H9 (cell line): ENCODE results near the gene TCOF1. TPM values are rescaled to one million over a fixed set of nuclear protein-coding genes. Genes with fewer than 3 reads are reported as not detected.

ENCODE experiments used
- DNase-seq: peaks from one replicate; pipeline ENCODE4 v3.0.0-alpha.2; 2017
- H2AFZ ChIP-seq: one replicate; pipeline ENCODE4 v1.6.1; 2013; ENCODE audit warnings: mild to moderate bottlenecking, low read length, control low read depth, moderate library complexity
- H2AK5ac ChIP-seq: 2 replicates; pipeline ENCODE4 v1.6.1; 2013; ENCODE audit warnings: low read length, control low read depth, mixed read lengths; ENCODE audit not compliant: insufficient read length
- H2BK120ac ChIP-seq: one replicate; pipeline ENCODE4 v1.6.1; 2013; ENCODE audit warnings: low read depth, mild to moderate bottlenecking, low read length, control low read depth, inconsistent platforms; ENCODE audit not compliant: poor library complexity, severe bottlenecking
- H2BK12ac ChIP-seq: 2 replicates; pipeline ENCODE4 v1.6.1; 2013; ENCODE audit warnings: low read length, control low read depth, mixed read lengths, low read depth; ENCODE audit not compliant: insufficient read length
- H2BK15ac ChIP-seq: 2 replicates; pipeline ENCODE4 v1.6.1; 2013; ENCODE audit warnings: low read depth, low read length, control low read depth
- H2BK20ac ChIP-seq: one replicate; pipeline ENCODE4 v1.6.1; 2013; ENCODE audit warnings: low read depth, mild to moderate bottlenecking, low read length, control low read depth, inconsistent platforms; ENCODE audit not compliant: poor library complexity, severe bottlenecking
- H2BK5ac ChIP-seq: 2 replicates; pipeline ENCODE4 v1.6.1; 2013; ENCODE audit warnings: low read length, control low read depth, mixed read lengths; ENCODE audit not compliant: insufficient read length
- H3K14ac ChIP-seq: 2 replicates; pipeline ENCODE4 v1.6.1; 2013; ENCODE audit warnings: low read length, control low read depth; ENCODE audit not compliant: insufficient read depth
- H3K18ac ChIP-seq: 2 replicates; pipeline ENCODE4 v1.6.1; 2013; ENCODE audit warnings: low read depth, mild to moderate bottlenecking, mixed read lengths, low read length, control low read depth; ENCODE audit not compliant: insufficient read length
- H3K23ac ChIP-seq: 2 replicates; pipeline ENCODE4 v1.6.1; 2013; ENCODE audit warnings: low read length, control low read depth, mixed read lengths, low read depth; ENCODE audit not compliant: insufficient read length
- H3K23me2 ChIP-seq: 2 replicates; pipeline ENCODE4 v1.6.1; 2013; ENCODE audit warnings: low read depth, mild to moderate bottlenecking, mixed read lengths, low read length, control low read depth; ENCODE audit not compliant: insufficient read length, poor library complexity, severe bottlenecking
- H3K27ac ChIP-seq: 2 replicates; pipeline ENCODE4 v1.5.1; 2013; ENCODE audit warnings: low read length, control low read depth, mixed read lengths, low read depth; ENCODE audit not compliant: insufficient read length
- H3K27me3 ChIP-seq: 2 replicates; pipeline ENCODE4 v1.6.1; 2013; ENCODE audit warnings: low read length, control low read depth, inconsistent platforms; ENCODE audit not compliant: insufficient read depth
- H3K4ac ChIP-seq: 2 replicates; pipeline ENCODE4 v1.6.1; 2013; ENCODE audit warnings: low read depth, mild to moderate bottlenecking, control low read depth, inconsistent platforms, low read length, moderate library complexity
- H3K4me1 ChIP-seq: 2 replicates; pipeline ENCODE4 v1.6.1; 2013; ENCODE audit warnings: low read length, control low read depth, inconsistent platforms; ENCODE audit not compliant: insufficient read depth
- H3K4me2 ChIP-seq: 2 replicates; pipeline ENCODE4 v1.6.1; 2013; ENCODE audit warnings: low read length, control low read depth, mixed read lengths; ENCODE audit not compliant: insufficient read length, insufficient read depth
- H3K56ac ChIP-seq: 2 replicates; pipeline ENCODE4 v1.6.1; 2013; ENCODE audit warnings: low read depth, mild to moderate bottlenecking, mixed read lengths, low read length, control low read depth; ENCODE audit not compliant: insufficient read length
- H3K79me1 ChIP-seq: 2 replicates; pipeline ENCODE4 v1.6.1; 2013; ENCODE audit warnings: low read depth, mild to moderate bottlenecking, moderate library complexity, low read length, control low read depth, inconsistent platforms; ENCODE audit not compliant: insufficient read depth, poor library complexity, severe bottlenecking
- H3K79me2 ChIP-seq: 2 replicates; pipeline ENCODE4 v1.6.1; 2013; ENCODE audit warnings: low read length, control low read depth, inconsistent platforms; ENCODE audit not compliant: insufficient read depth
- H3K9ac ChIP-seq: 2 replicates; pipeline ENCODE4 v1.6.1; 2013; ENCODE audit warnings: low read length, control low read depth, mixed read lengths; ENCODE audit not compliant: insufficient read length; ENCODE audit errors: extremely low read depth
- H3K9me3 ChIP-seq: one replicate; pipeline ENCODE4 v1.6.1; 2013; ENCODE audit warnings: low read depth, low read length, inconsistent platforms; ENCODE audit not compliant: control insufficient read depth
- H3T11ph ChIP-seq: one replicate; pipeline ENCODE4 v1.6.1; 2013; ENCODE audit warnings: mild to moderate bottlenecking, low read length, control low read depth, inconsistent platforms
- H4K20me1 ChIP-seq: one replicate; pipeline ENCODE4 v1.6.1; 2013; ENCODE audit not compliant: control insufficient read depth, insufficient read length, insufficient read depth
- H4K5ac ChIP-seq: 2 replicates; pipeline ENCODE4 v1.6.1; 2013; ENCODE audit warnings: low read depth, mild to moderate bottlenecking, mixed read lengths, low read length, control low read depth; ENCODE audit not compliant: insufficient read length
- H4K8ac ChIP-seq: replicated peaks from 2 replicates; pipeline ENCODE4 v1.6.1; 2013; ENCODE audit warnings: low read length, control low read depth, mixed read lengths, low read depth; ENCODE audit not compliant: insufficient read length
- H4K91ac ChIP-seq: 2 replicates; pipeline ENCODE4 v1.6.1; 2013; ENCODE audit warnings: low read depth, mild to moderate bottlenecking, moderate library complexity, mixed read lengths, low read length, control low read depth; ENCODE audit not compliant: insufficient read length
- H3K27ac Mint-ChIP-seq, 3 experiments: 2 replicates in 2 of 3; 3 replicates in 1 of 3; pipeline ENCODE4 v1.8.0; 2020 to 2021; ENCODE audit warnings: mixed read lengths in 3 of 3, mild to moderate bottlenecking in 1 of 3, moderate library complexity in 1 of 3
- H3K27me3 Mint-ChIP-seq: 2 replicates; pipeline ENCODE4 v1.8.0; 2021; ENCODE audit warnings: low read depth, mild to moderate bottlenecking, moderate library complexity, mixed read lengths
- H3K36me3 Mint-ChIP-seq, 3 experiments: 2 replicates in 2 of 3; 3 replicates in 1 of 3; pipeline ENCODE4 v1.8.0; 2020 to 2021; ENCODE audit warnings: low read depth in 3 of 3, mixed read lengths in 3 of 3; ENCODE audit not compliant: insufficient read depth in 1 of 3
- H3K4me1 Mint-ChIP-seq, 2 experiments: 2 replicates each; pipeline ENCODE4 v1.8.0; 2020; ENCODE audit warnings: mixed read lengths in 2 of 2
- H3K4me3 Mint-ChIP-seq, 2 experiments: 2 replicates in 1 of 2; 3 replicates in 1 of 2; pipeline ENCODE4 v1.8.0; 2020 to 2021; ENCODE audit warnings: mild to moderate bottlenecking in 2 of 2, mixed read lengths in 2 of 2, moderate library complexity in 1 of 2
- H3K9me3 Mint-ChIP-seq, 2 experiments: 2 replicates in 1 of 2; 3 replicates in 1 of 2; pipeline ENCODE4 v1.8.0; 2020; ENCODE audit warnings: mild to moderate bottlenecking in 2 of 2, mixed read lengths in 2 of 2, moderate library complexity in 1 of 2
- CTCF ChIP-seq: fragments of 200-600 bp; sonication (generic); conservative IDR thresholded peaks from 3 replicates; pipeline ENCODE4 v1.8.0; 2021; ENCODE audit warnings: antibody characterized with exemption, mild to moderate bottlenecking
- WGBS: extraction: QIAGEN DNeasy Blood & Tissue Kit; methylation state at CpG from one replicate; pipeline ENCODE4 v1.1.7; 2013; ENCODE audit warnings: missing lambda C conversion rate, low lambda C conversion rate, mixed read lengths; ENCODE audit not compliant: insufficient read length; ENCODE audit errors: extremely low coverage; 5-methylcytosine and 5-hydroxymethylcytosine counted together
- total RNA-seq: library from RNA; stranded (reverse); gene quantifications from 2 replicates; pipeline ENCODE4 v1.2.1, GENCODE V29; 2021

TCOF1 gene
- total RNA-seq, 1 experiment from 2014 or later, result 128 TPM

- TF ChIP-seq CTCF, result no peak
- Histone ChIP-seq H2AK5ac (no peak overlapping the region), H3K23me2 (no peaks in the 10 kb centered on the region), H3K4ac (no peak overlapping the region), H3K79me1 (no peaks in the 10 kb centered on the region), H3K4me1 (no peaks in the 10 kb centered on the region), H2BK5ac (no peak overlapping the region), H3K18ac (no peak overlapping the region), H4K8ac (no peak overlapping the region), H3K14ac (no peak overlapping the region), H2BK12ac (no peak overlapping the region), H3K79me2 (no peaks in the 10 kb centered on the region), H3K4me2 (no peak overlapping the region), H2BK15ac (no peak overlapping the region), H4K20me1 (no peaks in the 10 kb centered on the region), H2BK120ac (no peak overlapping the region), H2AFZ (no peak overlapping the region), H3T11ph (no peak overlapping the region), H2BK20ac (no peak overlapping the region), H3K27me3 (no peaks in the 10 kb centered on the region), H3K9me3 (no peaks in the 10 kb centered on the region), H4K91ac (no peak overlapping the region), H3K27ac (no peak overlapping the region), H3K23ac (no peak overlapping the region), H3K9ac (no peak overlapping the region), H3K56ac (no peak overlapping the region), H4K5ac (no peak overlapping the region)
- peaks cover 20 to 25% of the 10 kb centered on the region in 2 experiments for H3K4me1 Mint-ChIP-seq
- H3K27me3 Mint-ChIP-seq, result peaks cover 2% of the 10 kb centered on the region
- H3K27ac Mint-ChIP-seq, result no peak overlapping the region
- DNase-seq, result no peak
- H3K9me3 Mint-ChIP-seq, result no peaks in the 10 kb centered on the region
- H3K4me3 Mint-ChIP-seq, result no peak overlapping the region
- no peaks in the 10 kb centered on the region for H3K36me3 Mint-ChIP-seq
- WGBS, result no CpG with 5 or more reads among the region's 6 CpGs
Measured at GRCh38 chr5:150313501-150313900, 44.0 kb upstream of the TCOF1 start.
